Colonic mucosa (tissue), 4 donors: Measurements from ENCODE around the gene SARNP. TPM values are rescaled to one million over a fixed set of nuclear protein-coding genes. Genes with fewer than 3 reads are reported as not detected.
A peak's percentile ranks its signal among the peaks of the same experiment; 100 is the strongest.
"Not testable (repeated sequence)": the region's sequence is repeated elsewhere in the genome, so short reads cannot be mapped to it uniquely, and the experiment has no call there.

Experiments
- DNase-seq: peaks from one replicate; pipeline ENCODE4 v3.0.0-alpha.2; 2020
- H3K27ac ChIP-seq: fragments of 200-600 bp; one replicate; pipeline ENCODE4 v1.8.0; 2021
- H3K27me3 ChIP-seq: fragments of 200-600 bp; one replicate; pipeline ENCODE4 v1.8.0; 2021
- H3K36me3 ChIP-seq: fragments of 200-600 bp; one replicate; pipeline ENCODE4 v1.8.0; 2021
- H3K4me1 ChIP-seq: fragments of 200-600 bp; one replicate; pipeline ENCODE4 v1.8.0; 2021; ENCODE audit warnings: mild to moderate bottlenecking
- H3K4me3 ChIP-seq: fragments of 200-600 bp; one replicate; pipeline ENCODE4 v1.8.0; 2021
- H3K9ac ChIP-seq, 2 donors: one replicate each; pipeline ENCODE4 v1.7.0; 2013; ENCODE audit warnings: control low read depth in 2 of 2, low read depth in 2 of 2, low read length in 2 of 2
- H3K9me3 ChIP-seq: fragments of 200-600 bp; one replicate; pipeline ENCODE4 v1.8.0; 2021
- CTCF ChIP-seq: fragments of 200-600 bp; IDR thresholded peaks from one replicate; pipeline ENCODE4 v1.8.0; 2022; ENCODE audit warnings: antibody characterized with exemption, mild to moderate bottlenecking
- intact Hi-C: fragments of 100-400 bp; cut with DNase I; formaldehyde crosslinking; loops from one replicate; pipeline ENCODE4 v1.14.1; 2022
- total RNA-seq, 2 donors: library from RNA; stranded (reverse); fragmentation: NEBNext Ultra II Directional in 1 of 2; extraction: Animal tissue kit (Norgen Biotek cat#: 25700) in 1 of 2; gene quantifications; one replicate each; pipeline ENCODE4 v1.2.1, GENCODE V29; 2021
- donor health status: healthy.
- donor health status: DM: no; HTN: no; CAD: no.
- donor health status: DM: no; HTN: no; CAD: no.

SARNP gene
- 10 to 100 TPM; 52.3 to 53.0 TPM for total RNA-seq

- Histone ChIP-seq H3K27me3 (no peaks in the 10 kb centered on the region), H3K36me3 (no peaks in the 10 kb centered on the region), H3K9me3 (no peaks in the 10 kb centered on the region), H3K27ac (peak within 1 kb of the TSS; percentile 71), H3K4me1 (peaks cover 15% of the 10 kb centered on the region), H3K9ac (peak within 1 kb of the TSS; percentile 73 to 100), H3K4me3 (peak within 1 kb of the TSS; percentile 61)
- intact Hi-C loops: no loop called here
- peak; percentile 98 for DNase-seq
- no peak for TF ChIP-seq CTCF
Observed at GRCh38 chr12:55817345-55818139, at the start of gene SARNP, which contains the start of gene ORMDL2. Gene SARNP (minus strand): TSS chr12:55817724. CDS start chr12:55817701, 23 bp downstream. Gene ORMDL2 (plus strand): TSS chr12:55818041. CDS start chr12:55819000, 959 bp downstream.

DNA sequence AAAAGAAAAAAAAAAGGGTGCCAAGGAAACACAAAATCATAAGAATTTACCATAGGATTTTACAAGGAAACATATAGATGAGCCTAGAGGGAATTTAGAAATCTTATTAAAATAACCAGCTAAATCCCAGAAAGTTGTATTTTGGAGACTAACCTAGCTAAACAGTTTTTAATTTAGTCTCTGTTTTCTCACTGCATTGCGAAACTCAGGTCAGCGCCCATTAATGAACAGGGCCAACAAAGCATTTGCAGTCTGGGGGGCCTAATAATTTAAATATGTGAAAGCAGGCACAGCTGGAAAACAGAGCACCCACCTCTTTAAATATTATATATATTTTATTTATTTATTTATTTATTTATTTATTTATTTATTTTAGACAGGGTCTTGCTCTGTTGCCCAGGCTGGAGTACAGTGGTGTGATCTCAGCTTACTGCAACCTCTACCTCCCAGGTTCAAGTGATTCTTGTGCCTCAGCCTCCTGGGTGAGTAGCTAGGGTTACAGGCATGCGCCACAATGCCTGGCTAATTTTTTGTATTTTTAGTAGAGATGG lies 49.0 kb upstream of the SARNP start:
- intact Hi-C loops, H3K36me3 ChIP-seq, H3K27me3 ChIP-seq, H3K9me3 ChIP-seq, DNase-seq, H3K27ac ChIP-seq, H3K4me3 ChIP-seq, H3K9ac ChIP-seq, H3K4me1 ChIP-seq: not testable (repeated sequence)

- H3K27me3 ChIP-seq: no peaks in the 10 kb centered on the region
- intact Hi-C loops: no loop called here
- H3K4me1 ChIP-seq: no peaks in the 10 kb centered on the region
- H3K9me3 ChIP-seq: no peaks in the 10 kb centered on the region
- no peak for TF ChIP-seq CTCF
- no peak for DNase-seq
- H3K9ac ChIP-seq: no peak overlapping the region
- H3K36me3 ChIP-seq: no peaks in the 10 kb centered on the region
- no peak overlapping the region for H3K4me3 ChIP-seq
- no peak overlapping the region for H3K27ac ChIP-seq
Observed at GRCh38 chr12:55865327-55865726, 47.8 kb upstream of the SARNP start.

- intact Hi-C loops, H3K9me3 ChIP-seq, H3K36me3 ChIP-seq, DNase-seq, H3K4me3 ChIP-seq, H3K27ac ChIP-seq, H3K4me1 ChIP-seq, H3K9ac ChIP-seq, H3K27me3 ChIP-seq: not testable (repeated sequence)
Observed at GRCh38 chr12:55862931-55863330, 45.4 kb upstream of the SARNP start.

- Histone ChIP-seq H3K4me3 (no peak overlapping the region), H3K27ac (no peak overlapping the region), H3K27me3 (no peaks in the 10 kb centered on the region), H3K36me3 (no peaks in the 10 kb centered on the region), H3K9ac (no peak overlapping the region), H3K4me1 (no peaks in the 10 kb centered on the region), H3K9me3 (no peaks in the 10 kb centered on the region)
- intact Hi-C loops: no loop called here
- no peak for TF ChIP-seq CTCF
- no peak for DNase-seq
Observed at GRCh38 chr12:55862286-55862685, 44.8 kb upstream of the SARNP start.

DNA sequence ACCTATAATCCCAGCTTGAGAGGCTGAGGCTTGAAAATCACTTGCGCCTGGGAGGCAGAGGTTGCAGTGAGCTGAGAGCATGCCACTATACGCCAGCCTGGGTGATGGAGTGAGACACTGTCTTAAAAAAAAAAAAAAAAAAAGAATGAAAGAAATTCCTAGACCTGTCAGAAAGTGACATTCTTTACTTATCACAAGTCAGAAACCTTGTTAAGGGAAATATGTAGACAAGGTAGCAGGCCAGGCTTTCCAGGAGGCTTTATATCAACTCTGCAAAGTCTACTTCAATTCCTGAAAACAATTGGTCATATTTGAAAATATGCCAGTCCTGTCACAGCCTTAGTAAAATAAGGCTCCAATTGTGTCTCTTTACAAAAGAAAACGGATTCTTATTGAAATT lies 44.3 kb upstream of the SARNP start:
- H3K27me3 ChIP-seq: no peaks in the 10 kb centered on the region
- TF ChIP-seq CTCF: no peak
- no peaks in the 10 kb centered on the region for H3K9me3 ChIP-seq
- no peaks in the 10 kb centered on the region for H3K36me3 ChIP-seq
- H3K9ac ChIP-seq: no peak overlapping the region
- H3K27ac ChIP-seq: no peak overlapping the region
- no peaks in the 10 kb centered on the region for H3K4me1 ChIP-seq
- H3K4me3 ChIP-seq: no peak overlapping the region
- no peak for DNase-seq
- intact Hi-C loops: no loop called here
